ENCODE results near the gene FAS.
A peak's percentile ranks its signal among the peaks of the same experiment; 100 is the strongest.

The FAS gene

DNA sequence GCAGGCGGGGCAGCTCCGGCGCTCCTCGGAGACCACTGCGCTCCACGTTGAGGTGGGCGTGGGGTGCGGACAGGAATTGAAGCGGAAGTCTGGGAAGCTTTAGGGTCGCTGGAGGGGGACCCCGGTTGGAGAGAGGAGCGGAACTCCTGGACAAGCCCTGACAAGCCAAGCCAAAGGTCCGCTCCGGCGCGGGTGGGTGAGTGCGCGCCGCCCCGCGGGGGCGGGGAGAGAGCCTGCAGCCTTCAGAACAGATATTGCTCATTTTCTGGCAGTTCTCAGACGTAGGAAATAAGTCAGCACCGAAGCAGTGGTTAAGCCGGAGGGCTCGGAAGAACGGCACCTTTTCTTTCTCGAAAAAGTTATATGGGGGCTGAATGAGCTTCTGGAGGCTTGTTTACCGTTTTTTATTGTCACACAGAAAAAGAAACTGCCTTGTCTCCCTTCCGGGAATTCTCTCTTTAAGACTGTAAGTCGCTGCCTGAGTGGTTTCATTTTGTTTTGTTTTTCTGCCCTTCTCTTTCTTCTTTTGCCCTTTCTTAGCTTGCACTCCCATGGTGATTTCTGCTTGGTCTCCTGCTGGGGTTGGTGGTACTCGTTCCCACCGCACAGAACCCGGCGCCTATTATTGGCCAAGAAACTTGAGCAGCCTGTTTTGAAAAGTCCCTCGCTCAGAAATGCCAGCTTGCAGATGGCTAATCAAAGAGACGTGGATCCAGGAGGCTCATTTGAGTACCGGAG, 732 bp downstream of the FAS start:
- peak; percentile 74 for TF ChIP-seq EGR1 (IDR thresholded peaks at IDR 0.05)
- TF ChIP-seq MAX (IDR thresholded peaks at IDR 0.05) = peak; percentile 33
- no peak for TF ChIP-seq USF1 (IDR thresholded peaks at IDR 0.05)
- TF ChIP-seq NFIC (IDR thresholded peaks at IDR 0.05) = peak; percentile 39
- TF ChIP-seq CREB1 (IDR thresholded peaks at IDR 0.05; ENCODE audit: low read depth) = no peak; the same call in 1 of the 2 replicates
- TF ChIP-seq TEAD4 (IDR thresholded peaks at IDR 0.05) = no peak; the same call in 1 of the 2 replicates
- TF ChIP-seq CEBPB (IDR thresholded peaks at IDR 0.05) = no peak
- TF ChIP-seq, protein P1, sequence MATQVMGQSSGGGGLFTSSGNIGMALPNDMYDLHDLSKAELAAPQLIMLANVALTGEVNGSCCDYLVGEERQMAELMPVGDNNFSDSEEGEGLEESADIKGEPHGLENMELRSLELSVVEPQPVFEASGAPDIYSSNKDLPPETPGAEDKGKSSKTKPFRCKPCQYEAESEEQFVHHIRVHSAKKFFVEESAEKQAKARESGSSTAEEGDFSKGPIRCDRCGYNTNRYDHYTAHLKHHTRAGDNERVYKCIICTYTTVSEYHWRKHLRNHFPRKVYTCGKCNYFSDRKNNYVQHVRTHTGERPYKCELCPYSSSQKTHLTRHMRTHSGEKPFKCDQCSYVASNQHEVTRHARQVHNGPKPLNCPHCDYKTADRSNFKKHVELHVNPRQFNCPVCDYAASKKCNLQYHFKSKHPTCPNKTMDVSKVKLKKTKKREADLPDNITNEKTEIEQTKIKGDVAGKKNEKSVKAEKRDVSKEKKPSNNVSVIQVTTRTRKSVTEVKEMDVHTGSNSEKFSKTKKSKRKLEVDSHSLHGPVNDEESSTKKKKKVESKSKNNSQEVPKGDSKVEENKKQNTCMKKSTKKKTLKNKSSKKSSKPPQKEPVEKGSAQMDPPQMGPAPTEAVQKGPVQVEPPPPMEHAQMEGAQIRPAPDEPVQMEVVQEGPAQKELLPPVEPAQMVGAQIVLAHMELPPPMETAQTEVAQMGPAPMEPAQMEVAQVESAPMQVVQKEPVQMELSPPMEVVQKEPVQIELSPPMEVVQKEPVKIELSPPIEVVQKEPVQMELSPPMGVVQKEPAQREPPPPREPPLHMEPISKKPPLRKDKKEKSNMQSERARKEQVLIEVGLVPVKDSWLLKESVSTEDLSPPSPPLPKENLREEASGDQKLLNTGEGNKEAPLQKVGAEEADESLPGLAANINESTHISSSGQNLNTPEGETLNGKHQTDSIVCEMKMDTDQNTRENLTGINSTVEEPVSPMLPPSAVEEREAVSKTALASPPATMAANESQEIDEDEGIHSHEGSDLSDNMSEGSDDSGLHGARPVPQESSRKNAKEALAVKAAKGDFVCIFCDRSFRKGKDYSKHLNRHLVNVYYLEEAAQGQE (IDR thresholded peaks at IDR 0.05; ENCODE audit: low read depth) = 0 out of 2 replicates have a peak, but pooled peaks have one; percentile 6
- peak; percentile 92 for TF ChIP-seq FOXM1 (IDR thresholded peaks at IDR 0.05; ENCODE audit: borderline replicate concordance, low read depth)
- TF ChIP-seq ZBTB7A (IDR thresholded peaks at IDR 0.05; ENCODE audit: low read depth) = peak; percentile 95
- TF ChIP-seq EP300 (IDR thresholded peaks at IDR 0.05; ENCODE audit: borderline replicate concordance) = peak; percentile 49; the same call in 1 of the 2 replicates
- TF ChIP-seq TAF1 (IDR thresholded peaks at IDR 0.05; ENCODE audit: low read depth) = peak; percentile 64; the same call in 1 of the 2 replicates
- TF ChIP-seq YY1 (IDR thresholded peaks at IDR 0.05; ENCODE audit: low read depth) = no peak
- no peak for TF ChIP-seq RAD21 (IDR thresholded peaks at IDR 0.05; ENCODE audit: low read depth)
- peak; percentile 9; the same call in 1 of the 2 replicates for TF ChIP-seq TCF12 (IDR thresholded peaks at IDR 0.05; ENCODE audit: low read depth)

DNA sequence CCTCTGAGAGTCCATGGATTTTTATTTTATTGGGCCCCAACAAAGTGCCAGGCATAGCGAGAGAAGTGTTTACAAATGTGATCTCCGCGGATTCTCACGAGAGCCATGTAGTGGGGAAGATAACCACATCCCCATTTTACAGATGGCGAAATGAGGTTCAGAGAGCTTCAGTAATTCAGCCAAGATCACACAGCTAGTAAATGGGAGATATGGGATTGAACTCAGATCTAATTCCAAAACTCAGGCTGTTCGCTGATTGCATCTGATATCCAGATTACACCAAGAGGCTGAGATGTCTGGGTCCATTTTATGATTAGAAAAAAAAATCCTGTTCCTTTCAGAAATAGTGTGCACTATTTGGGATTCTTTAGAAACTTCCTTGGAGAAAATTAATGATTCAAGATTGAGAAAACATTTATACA, 1.3 kb downstream of the FAS start:
- TF ChIP-seq YY1 (IDR thresholded peaks at IDR 0.05; ENCODE audit: low read depth) = no peak
- 0 out of 2 replicates have a peak, but pooled peaks have one; percentile 1 for TF ChIP-seq EP300 (IDR thresholded peaks at IDR 0.05; ENCODE audit: borderline replicate concordance)
- TF ChIP-seq ZBTB7A (IDR thresholded peaks at IDR 0.05; ENCODE audit: low read depth) = no peak
- peak; percentile 8; the same call in 1 of the 2 replicates for TF ChIP-seq MAX (IDR thresholded peaks at IDR 0.05)

DNA sequence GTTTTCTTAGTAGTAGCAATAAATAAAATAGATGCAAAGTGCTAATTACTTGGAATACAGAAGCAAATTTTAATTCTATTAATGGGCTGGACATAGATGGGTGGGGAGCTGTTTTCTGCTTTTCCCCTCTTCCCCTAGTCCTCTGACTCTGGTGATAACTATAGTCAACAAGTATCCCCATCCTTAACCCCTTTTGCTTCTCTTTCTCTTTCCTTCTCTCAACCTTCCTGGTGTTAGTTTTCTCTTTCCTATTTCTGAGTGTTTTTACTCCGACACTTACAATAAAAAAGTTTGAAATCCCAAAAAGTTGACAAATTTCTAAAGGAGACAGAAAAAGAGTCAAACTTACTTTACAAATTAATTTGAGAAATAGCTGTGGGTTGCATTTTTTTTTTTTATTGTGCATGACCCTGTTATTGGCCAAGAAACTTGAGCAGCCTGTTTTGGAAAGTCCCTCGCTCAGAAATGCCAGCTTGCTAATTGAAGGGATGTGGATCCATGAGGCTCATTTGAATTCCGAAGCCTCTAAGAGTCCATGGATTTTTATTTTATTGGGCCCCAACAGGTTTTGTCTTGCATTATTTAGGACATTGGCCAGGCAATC, 2.4 kb downstream of the FAS start:
- TF ChIP-seq, protein P1 (IDR thresholded peaks at IDR 0.05; ENCODE audit: low read depth) = no peak
- TF ChIP-seq TEAD4 (IDR thresholded peaks at IDR 0.05) (no peak), TCF12 (IDR thresholded peaks at IDR 0.05; ENCODE audit: low read depth) (no peak), NFIC (IDR thresholded peaks at IDR 0.05) (no peak)

DNA sequence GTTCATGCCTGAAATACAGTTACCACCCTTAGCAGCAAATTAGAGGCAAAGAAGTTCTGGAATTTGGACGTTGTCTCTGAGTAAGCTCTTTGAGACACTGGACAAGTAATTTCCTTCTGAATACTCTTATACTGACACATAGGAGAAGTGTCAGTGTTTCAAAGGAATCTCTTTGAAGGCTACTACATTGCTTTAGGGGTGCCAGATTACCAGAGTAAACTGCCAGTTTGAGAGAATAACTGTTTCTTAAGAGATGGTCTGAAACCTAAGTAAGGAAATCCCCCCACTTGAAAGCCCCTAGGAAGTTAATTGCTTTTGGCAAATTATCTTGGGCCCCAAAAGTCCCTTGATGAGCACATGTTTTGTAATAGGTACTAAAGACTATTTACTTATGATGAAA, 3.4 kb downstream of the FAS start:
- TF ChIP-seq, protein P1 (IDR thresholded peaks at IDR 0.05; ENCODE audit: low read depth) = no peak
- TF ChIP-seq CEBPB (IDR thresholded peaks at IDR 0.05) = no peak
- TF ChIP-seq YY1 (IDR thresholded peaks at IDR 0.05; ENCODE audit: low read depth) = no peak
- TF ChIP-seq CREB1 (IDR thresholded peaks at IDR 0.05; ENCODE audit: low read depth) = no peak
- no peak for TF ChIP-seq MAX (IDR thresholded peaks at IDR 0.05)
- TF ChIP-seq EP300 (IDR thresholded peaks at IDR 0.05; ENCODE audit: borderline replicate concordance) = no peak
- TF ChIP-seq FOXM1 (IDR thresholded peaks at IDR 0.05; ENCODE audit: borderline replicate concordance, low read depth) = no peak
- no peak for TF ChIP-seq NFIC (IDR thresholded peaks at IDR 0.05)
- no peak for TF ChIP-seq USF1 (IDR thresholded peaks at IDR 0.05)
- TF ChIP-seq TCF12 (IDR thresholded peaks at IDR 0.05; ENCODE audit: low read depth) = no peak
- TF ChIP-seq RAD21 (IDR thresholded peaks at IDR 0.05; ENCODE audit: low read depth) = no peak
- no peak for TF ChIP-seq EGR1 (IDR thresholded peaks at IDR 0.05)
